Keratinocyte (primary cell): ENCODE results near the gene FNDC3B. TPM values are rescaled to one million over a fixed set of nuclear protein-coding genes. Genes with fewer than 3 reads are reported as not detected.

ENCODE experiments used
- DNase-seq: peaks from one replicate; pipeline ENCODE4 v3.0.0-alpha.2; 2011; ENCODE audit warnings: low read depth, missing footprints, low spot score
- FAIRE-seq: peaks from 2 replicates; lab custom pipeline; 2011; peaks lifted over from hg19 to GRCh38; lab: Jason Lieb, UNC
- H2AFZ ChIP-seq: 2 replicates; pipeline ENCODE4 v1.6.0; 2012; ENCODE audit warnings: low read length, control low read depth, inconsistent platforms; ENCODE audit not compliant: control insufficient read depth
- H3K27ac ChIP-seq: 2 replicates; pipeline ENCODE4 v1.5.1; 2011; ENCODE audit warnings: low read length; ENCODE audit not compliant: control insufficient read depth, insufficient read depth
- H3K27me3 ChIP-seq: 3 replicates; pipeline ENCODE4 v1.6.0; 2011; ENCODE audit warnings: low read length; ENCODE audit not compliant: control insufficient read depth, insufficient read depth; ENCODE audit errors: extremely low read depth
- H3K36me3 ChIP-seq, 2 experiments: 2 replicates in 1 of 2; 3 replicates in 1 of 2; pipeline ENCODE4 v1.5.1; 2011; ENCODE audit warnings: low read length in 2 of 2, mild to moderate bottlenecking in 1 of 2; ENCODE audit not compliant: control insufficient read depth in 2 of 2, insufficient read depth in 2 of 2; ENCODE audit errors: extremely low read depth in 1 of 2
- H3K4me1 ChIP-seq: 3 replicates; pipeline ENCODE4 v1.5.1; 2011; ENCODE audit warnings: low read length; ENCODE audit not compliant: control insufficient read depth, insufficient read depth; ENCODE audit errors: extremely low read depth
- H3K4me2 ChIP-seq: 3 replicates; pipeline ENCODE4 v1.6.0; 2011; ENCODE audit warnings: low read depth, low read length; ENCODE audit not compliant: control insufficient read depth, insufficient read depth; ENCODE audit errors: extremely low read depth
- H3K4me3 ChIP-seq, 3 experiments: fragments of 200-600 bp in 1 of 3; sonication (generic) in 1 of 3; 2 replicates in 2 of 3; 3 replicates in 1 of 3; pipeline ENCODE4 v1.5.1; 2011 to 2016; ENCODE audit warnings: low read length in 3 of 3, mild to moderate bottlenecking in 3 of 3, control low read depth in 2 of 3, inconsistent platforms in 1 of 3, low read depth in 1 of 3, mixed read lengths in 1 of 3, mixed run types in 1 of 3, moderate library complexity in 1 of 3; ENCODE audit not compliant: control insufficient read depth in 2 of 3, insufficient read depth in 2 of 3; ENCODE audit errors: extremely low read depth in 1 of 3
- H3K79me2 ChIP-seq: 2 replicates; pipeline ENCODE4 v1.6.0; 2012; ENCODE audit warnings: low read length; ENCODE audit not compliant: control insufficient read depth, insufficient read depth
- H3K9ac ChIP-seq: 3 replicates; pipeline ENCODE4 v1.6.0; 2011; ENCODE audit warnings: low read length; ENCODE audit not compliant: control insufficient read depth, insufficient read depth; ENCODE audit errors: extremely low read depth
- H3K9me1 ChIP-seq: 3 replicates; pipeline ENCODE4 v1.6.0; 2011; ENCODE audit warnings: low read length; ENCODE audit not compliant: control insufficient read depth, insufficient read depth; ENCODE audit errors: extremely low read depth
- H3K9me3 ChIP-seq: 2 replicates; pipeline ENCODE4 v1.5.1; 2012; ENCODE audit warnings: low read depth, low read length; ENCODE audit not compliant: control insufficient read depth
- H4K20me1 ChIP-seq: 3 replicates; pipeline ENCODE4 v1.6.0; 2011; ENCODE audit warnings: low read length; ENCODE audit not compliant: control insufficient read depth, insufficient read depth; ENCODE audit errors: extremely low read depth
- EZH2 ChIP-seq: IDR thresholded peaks from one replicate; pipeline ENCODE4 v1.6.1; 2012; ENCODE audit warnings: inconsistent platforms, mild to moderate bottlenecking, low read length, moderate library complexity
- dilution Hi-C: fragments of 300-500 bp; cut with MboI; formaldehyde crosslinking; loops from one replicate; pipeline ENCODE4 v1.7.0; 2020; ENCODE audit warnings: low sequenced_read_pairs; ENCODE audit not compliant: extremely low pct_ligation_motif_present
- polyA plus RNA-seq, 5 experiments: library from polyadenylated mRNA; depleted of rRNA in 3 of 5; stranded (reverse) in 3 of 5; stranded (forward) in 1 of 5; unstranded in 1 of 5; fragments of >200 nt; gene quantifications; 1 replicate in 1 of 5; 2 replicates in 3 of 5; 3 replicates in 1 of 5; pipeline versions ENCODE4 v1.2.1 to v1.2.3, GENCODE V29; 2011 to 2012; ENCODE audit warnings: missing spikeins in 2 of 5, low read depth in 1 of 5, low replicate concordance in 1 of 5
- TF ChIP-seq, protein P1 (sequence below), 3 experiments: IDR thresholded peaks in 1 of 3; conservative IDR thresholded peaks in 1 of 3; optimal IDR thresholded peaks in 1 of 3; 2 replicates in 2 of 3; 3 replicates in 1 of 3; pipeline versions ENCODE3 to v1.5.1; 2011; ENCODE audit warnings: low read length in 3 of 3, mild to moderate bottlenecking in 3 of 3, moderate library complexity in 2 of 3, control low read depth in 1 of 3, inconsistent platforms in 1 of 3; ENCODE audit not compliant: insufficient read depth in 2 of 3; ENCODE audit errors: extremely low read depth in 1 of 3

Gene FNDC3B
- polyA plus RNA-seq, 1 donor (not counting 4 experiments of a cell fraction or from before 2014, with no cell fraction given): 31.4 TPM

GRCh38 chr3:172256101-172256734 lies 216.8 kb downstream of the FNDC3B start:
- no peak for FAIRE-seq

DNA sequence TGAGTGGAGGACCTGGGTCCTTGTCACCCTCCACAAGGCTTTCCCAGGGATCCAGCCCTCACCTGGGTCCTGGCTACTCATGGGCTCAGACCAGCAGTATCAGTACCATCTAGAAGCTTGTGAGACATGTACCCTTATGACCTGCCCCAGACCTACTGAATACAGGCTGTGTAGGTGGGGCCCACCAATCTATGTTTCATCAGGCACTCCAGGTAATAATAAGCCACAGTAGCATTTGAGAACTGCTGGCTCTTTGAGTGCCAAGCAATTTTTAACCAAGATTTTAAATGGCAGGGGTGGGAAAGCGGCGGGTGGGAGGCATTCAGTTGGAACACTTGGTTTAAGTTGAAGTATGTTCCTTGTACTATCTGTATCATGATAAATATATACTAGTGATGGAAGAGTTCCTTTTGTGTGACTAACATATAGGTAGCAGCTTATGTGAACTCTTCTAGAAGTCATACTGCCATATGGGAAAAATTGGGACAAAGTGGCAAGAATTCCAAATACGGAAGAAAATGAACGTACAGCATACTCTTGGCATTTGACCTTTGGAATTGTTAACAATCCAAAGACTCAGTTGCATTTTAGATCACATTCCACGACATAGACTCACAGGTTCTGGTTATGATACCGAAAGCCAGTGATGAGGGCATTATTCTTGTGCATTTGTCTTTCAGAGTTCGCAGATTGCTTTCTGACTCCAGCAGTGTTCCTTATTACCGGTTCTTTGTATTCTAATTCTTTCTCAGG lies 218.4 kb downstream of the FNDC3B start:
- no peak for FAIRE-seq
- H3K79me2 ChIP-seq: peaks cover 3% of the 10 kb centered on the region
- no peak for DNase-seq
- peaks cover 4% of the 10 kb centered on the region for H3K4me1 ChIP-seq
- H3K9me1 ChIP-seq: no peaks in the 10 kb centered on the region
- H3K4me2 ChIP-seq: no peak overlapping the region
- no peaks in the 10 kb centered on the region for H3K27me3 ChIP-seq
- TF ChIP-seq EZH2: no peak
- TF ChIP-seq, protein P1, sequence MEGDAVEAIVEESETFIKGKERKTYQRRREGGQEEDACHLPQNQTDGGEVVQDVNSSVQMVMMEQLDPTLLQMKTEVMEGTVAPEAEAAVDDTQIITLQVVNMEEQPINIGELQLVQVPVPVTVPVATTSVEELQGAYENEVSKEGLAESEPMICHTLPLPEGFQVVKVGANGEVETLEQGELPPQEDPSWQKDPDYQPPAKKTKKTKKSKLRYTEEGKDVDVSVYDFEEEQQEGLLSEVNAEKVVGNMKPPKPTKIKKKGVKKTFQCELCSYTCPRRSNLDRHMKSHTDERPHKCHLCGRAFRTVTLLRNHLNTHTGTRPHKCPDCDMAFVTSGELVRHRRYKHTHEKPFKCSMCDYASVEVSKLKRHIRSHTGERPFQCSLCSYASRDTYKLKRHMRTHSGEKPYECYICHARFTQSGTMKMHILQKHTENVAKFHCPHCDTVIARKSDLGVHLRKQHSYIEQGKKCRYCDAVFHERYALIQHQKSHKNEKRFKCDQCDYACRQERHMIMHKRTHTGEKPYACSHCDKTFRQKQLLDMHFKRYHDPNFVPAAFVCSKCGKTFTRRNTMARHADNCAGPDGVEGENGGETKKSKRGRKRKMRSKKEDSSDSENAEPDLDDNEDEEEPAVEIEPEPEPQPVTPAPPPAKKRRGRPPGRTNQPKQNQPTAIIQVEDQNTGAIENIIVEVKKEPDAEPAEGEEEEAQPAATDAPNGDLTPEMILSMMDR (optimal IDR thresholded peaks at IDR 0.05 in 1 of 3, IDR thresholded peaks at IDR 0.05 in 1 of 3, conservative IDR thresholded peaks at IDR 0.05 in 1 of 3; ENCODE audit: extremely low read depth in 1 of 3, insufficient read depth in 2 of 3, low read length in 3 of 3): no peak
- no peaks in the 10 kb centered on the region for H3K9me3 ChIP-seq
- H3K36me3 ChIP-seq: peaks cover 11 to 21% of the 10 kb centered on the region in 2 experiments
- dilution Hi-C loops: no loop called here
- H3K27ac ChIP-seq: no peak overlapping the region
- H2AFZ ChIP-seq: no peak overlapping the region
- H4K20me1 ChIP-seq: peaks cover 2% of the 10 kb centered on the region
- no peak overlapping the region for H3K9ac ChIP-seq
- H3K4me3 ChIP-seq: no peak overlapping the region

More at GRCh38 chr3:172256101-172256734, 216.8 kb downstream of the FNDC3B start:
- peaks cover 7 to 19% of the 10 kb centered on the region in 2 experiments for H3K36me3 ChIP-seq
- no peak overlapping the region for H3K27ac ChIP-seq
- H3K4me2 ChIP-seq: no peak overlapping the region
- no peak overlapping the region for H2AFZ ChIP-seq
- peaks cover 3% of the 10 kb centered on the region for H3K79me2 ChIP-seq
- no peak overlapping the region for H3K4me3 ChIP-seq
- dilution Hi-C loops: no loop called here
- H3K9ac ChIP-seq: no peak overlapping the region
- H3K9me3 ChIP-seq: no peaks in the 10 kb centered on the region
- no peak for DNase-seq
- peaks cover 4% of the 10 kb centered on the region for H3K4me1 ChIP-seq
- no peak for TF ChIP-seq EZH2
- TF ChIP-seq, protein P1 (optimal IDR thresholded peaks at IDR 0.05 in 1 of 3, IDR thresholded peaks at IDR 0.05 in 1 of 3, conservative IDR thresholded peaks at IDR 0.05 in 1 of 3; ENCODE audit: extremely low read depth in 1 of 3, insufficient read depth in 2 of 3, low read length in 3 of 3): no peak
- no peaks in the 10 kb centered on the region for H3K9me1 ChIP-seq
- no peaks in the 10 kb centered on the region for H3K27me3 ChIP-seq
- H4K20me1 ChIP-seq: no peaks in the 10 kb centered on the region
